IPS-NIHi7 (cell line): Measurements from ENCODE around the gene PLEKHO2.

Source experiments
- DNase-seq: peaks from one replicate; pipeline ENCODE4 v3.0.0; 2012; ENCODE audit warnings: mixed read lengths; ENCODE audit errors: extremely low spot score

Gene PLEKHO2

GRCh38 chr15:64855205-64855975, 13.7 kb downstream of the PLEKHO2 start:
- DNase-seq: no peak

- DNase-seq: no peak
Observed at GRCh38 chr15:64856429-64857145, 14.9 kb downstream of the PLEKHO2 start.

- DNase-seq: no peak
Observed at GRCh38 chr15:64857421-64857820, 15.7 kb downstream of the PLEKHO2 start.

DNA sequence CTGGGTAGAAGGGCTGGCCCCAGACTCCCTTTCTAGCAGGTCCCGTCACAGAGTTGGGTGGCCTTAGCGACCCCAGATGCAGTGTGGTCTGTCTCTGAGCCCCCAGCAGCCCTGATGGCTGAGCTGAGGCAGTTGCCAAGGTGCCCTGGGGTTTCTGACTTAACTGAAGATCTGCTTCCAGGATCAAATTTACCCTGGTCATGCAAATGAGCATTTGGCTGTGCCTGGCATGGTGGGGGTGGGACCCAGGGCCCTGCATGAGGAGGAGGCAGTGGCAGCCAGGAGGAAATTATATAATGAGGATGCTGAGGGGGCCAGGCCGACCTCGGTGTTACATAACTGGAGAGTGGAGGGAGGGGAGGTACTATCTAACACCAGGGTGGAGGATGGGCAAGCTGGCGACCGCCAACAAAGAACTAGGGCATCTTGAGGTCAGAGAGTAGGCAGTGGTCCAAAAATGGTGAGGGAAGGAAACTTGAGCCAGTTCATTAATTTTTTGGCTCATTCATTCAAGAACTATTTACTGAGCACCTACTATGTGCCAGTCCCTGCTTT, 16.4 kb downstream of the PLEKHO2 start:
- DNase-seq: no peak

DNA sequence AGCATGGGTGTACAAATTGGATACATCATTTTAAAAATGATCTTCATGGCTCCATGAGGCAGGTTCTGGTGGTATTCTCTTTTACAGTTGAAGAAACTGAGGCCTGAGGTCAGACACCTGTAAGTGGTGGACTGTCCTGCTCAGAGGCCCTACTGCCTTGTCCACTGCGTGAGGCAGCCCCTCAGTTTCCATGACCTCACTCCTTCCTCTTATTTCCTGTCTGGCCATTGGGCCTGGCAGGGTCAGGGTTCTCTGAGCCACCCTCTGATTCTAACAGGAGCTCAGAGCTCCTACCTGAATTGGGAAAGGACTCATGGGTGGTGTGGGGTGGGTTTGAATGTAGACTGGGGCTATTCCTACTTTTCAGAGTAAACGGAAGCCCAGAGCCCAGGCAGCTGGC, 17.5 kb downstream of the PLEKHO2 start:
- no peak for DNase-seq

GRCh38 chr15:64861331-64861730, 19.6 kb downstream of the PLEKHO2 start:
- no peak for DNase-seq

- no peak for DNase-seq
Observed at GRCh38 chr15:64861960-64862359, 20.2 kb downstream of the PLEKHO2 start.

GRCh38 chr15:64862408-64862807, 20.7 kb downstream of the PLEKHO2 start:
- DNase-seq: no peak

GRCh38 chr15:64864068-64864467, 22.4 kb downstream of the PLEKHO2 start:
- no peak for DNase-seq

- no peak for DNase-seq
Observed at GRCh38 chr15:64865126-64865997, 23.6 kb downstream of the PLEKHO2 start.

DNA sequence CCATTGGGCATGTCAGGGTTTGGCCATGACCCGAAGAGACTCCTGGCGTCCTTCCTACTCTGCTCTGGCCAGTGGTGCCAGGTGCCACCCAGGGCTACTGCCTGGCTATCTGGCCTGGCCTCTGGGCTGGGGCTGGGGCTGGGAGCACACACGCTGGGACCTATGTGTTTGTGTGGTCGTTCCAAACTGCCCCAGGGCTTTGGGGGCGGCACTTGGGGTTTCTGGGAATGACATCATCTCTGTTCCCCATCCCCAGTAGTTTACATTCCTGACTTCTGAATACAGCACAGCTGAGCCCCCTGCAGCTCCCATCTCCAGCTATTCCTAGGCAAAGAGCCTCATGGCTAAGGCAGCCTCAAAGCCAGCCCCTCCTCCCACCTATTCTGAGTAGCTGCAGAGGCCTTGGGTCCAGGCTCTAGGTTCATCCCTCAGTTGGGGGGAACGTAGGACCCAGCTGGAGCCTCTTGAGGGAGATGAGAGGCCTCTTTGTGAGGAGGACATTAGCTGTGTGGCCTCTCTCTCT, 24.3 kb downstream of the PLEKHO2 start:
- peak; percentile 71 for DNase-seq

DNA sequence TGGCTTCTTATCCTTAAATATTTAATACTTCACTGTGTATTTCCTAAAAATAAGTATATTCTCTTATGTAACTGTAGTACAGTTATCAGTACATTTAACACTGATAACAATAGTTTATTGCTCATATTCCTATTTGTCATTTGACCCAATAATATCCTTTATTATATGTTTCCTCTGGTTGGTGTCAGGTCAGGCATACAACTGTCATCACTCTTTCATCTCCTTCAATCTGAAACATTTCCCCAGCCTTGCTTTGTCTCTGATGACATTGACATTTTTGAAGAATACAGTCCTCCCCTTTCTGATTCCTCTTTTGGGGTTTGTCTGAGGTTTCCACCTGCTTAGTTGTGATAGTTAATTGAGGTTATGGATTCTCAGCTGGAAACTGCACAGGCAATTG, 27.8 kb downstream of the PLEKHO2 start:
- no peak for DNase-seq

GRCh38 chr15:64870353-64870752, 28.6 kb downstream of the PLEKHO2 start:
- no peak for DNase-seq

DNA sequence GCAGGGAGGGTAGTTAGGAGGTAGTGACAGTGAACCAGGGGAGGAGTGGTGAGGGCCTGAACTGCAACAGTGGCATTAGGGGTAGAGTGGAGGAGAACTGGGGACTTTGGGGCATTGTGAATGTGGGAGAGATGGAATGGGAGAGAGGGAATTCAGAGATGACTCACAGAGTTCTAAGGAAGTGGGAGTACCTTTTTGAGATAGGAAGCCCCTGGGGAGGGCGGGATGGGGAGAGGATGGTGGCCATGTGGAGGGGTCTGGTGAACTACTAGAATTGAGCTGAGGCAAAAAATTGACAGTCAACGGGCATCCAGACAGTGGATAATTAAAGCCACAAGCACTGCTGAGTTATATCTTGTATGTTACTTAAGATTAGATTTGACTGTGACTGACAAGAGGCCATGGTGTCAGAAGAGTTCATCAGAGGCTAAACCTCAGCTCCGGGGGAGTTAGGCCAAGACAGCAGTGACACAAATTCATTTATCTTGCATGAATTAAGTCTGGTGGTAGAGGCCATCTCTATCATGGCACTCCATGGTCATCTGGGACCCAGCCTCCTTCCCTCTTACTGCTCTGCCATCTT, 34.0 kb downstream of the PLEKHO2 start:
- no peak for DNase-seq

- peak; percentile 32 for DNase-seq
Observed at GRCh38 chr15:64877435-64877834, 35.7 kb downstream of the PLEKHO2 start.

- DNase-seq: no peak
Observed at GRCh38 chr15:64878705-64879104, 37.0 kb downstream of the PLEKHO2 start.

GRCh38 chr15:64883100-64883581, 41.4 kb downstream of the PLEKHO2 start:
- no peak for DNase-seq

GRCh38 chr15:64883997-64884511, 42.3 kb downstream of the PLEKHO2 start:
- peak; percentile 47 for DNase-seq

GRCh38 chr15:64884679-64885078, 43.0 kb downstream of the PLEKHO2 start:
- no peak for DNase-seq

GRCh38 chr15:64888336-64888735, 46.6 kb downstream of the PLEKHO2 start:
- no peak for DNase-seq

GRCh38 chr15:64891561-64891960, 49.8 kb downstream of the PLEKHO2 start:
- DNase-seq: no peak
